Heart left ventricle (tissue), 16 donors: ENCODE measurements around the gene SPOCK1. TPM values are rescaled to one million over a fixed set of nuclear protein-coding genes. Genes with fewer than 3 reads are reported as not detected.

ENCODE experiments used
- ATAC-seq, 4 donors: fragments of 200-7000 bp; cut with Tn5 transposase; one replicate each; pipeline ENCODE4 v1.9.1; 2020 to 2022; ENCODE audit warnings: moderate library complexity in 4 of 4, mild to moderate bottlenecking in 3 of 4, moderate number of reproducible peaks in 1 of 4
- DNase-seq, 5 donors: peaks; one replicate each; pipeline ENCODE4 v3.0.0-alpha.2; 2020
- H3K27ac ChIP-seq, 12 donors: fragments of 200-600 bp; sonication (generic) in 4 of 12; one replicate each; pipeline versions ENCODE4 v1.5.0 to v1.8.0; 2016 to 2022; ENCODE audit warnings: mild to moderate bottlenecking in 2 of 12
- H3K27me3 ChIP-seq, 9 donors: fragments of 200-600 bp; sonication (generic) in 2 of 9; one replicate each; pipeline versions ENCODE4 v1.5.1 to v1.8.0; 2016 to 2022; ENCODE audit warnings: mild to moderate bottlenecking in 3 of 9
- H3K36me3 ChIP-seq, 9 donors: fragments of 200-600 bp; sonication (generic) in 2 of 9; one replicate each; pipeline versions ENCODE4 v1.5.0 to v1.8.0; 2018 to 2022; ENCODE audit warnings: mild to moderate bottlenecking in 2 of 9
- H3K4me1 ChIP-seq, 12 donors: fragments of 200-600 bp; sonication (generic) in 4 of 12; one replicate each; pipeline versions ENCODE4 v1.5.0 to v1.8.0; 2016 to 2022; ENCODE audit warnings: mild to moderate bottlenecking in 3 of 12
- H3K4me3 ChIP-seq, 12 donors: fragments of 200-600 bp; sonication (generic) in 4 of 12; one replicate each; pipeline versions ENCODE4 v1.5.0 to v1.8.0; 2017 to 2022; ENCODE audit warnings: mild to moderate bottlenecking in 9 of 12, moderate library complexity in 4 of 12
- H3K9me3 ChIP-seq, 12 donors: fragments of 200-600 bp; sonication (generic) in 4 of 12; one replicate each; pipeline versions ENCODE4 v1.5.0 to v1.8.0; 2016 to 2022; ENCODE audit warnings: mild to moderate bottlenecking in 1 of 12
- CTCF ChIP-seq, 12 donors: fragments of 200-600 bp; sonication (generic) in 4 of 12; IDR thresholded peaks; one replicate each; pipeline versions ENCODE4 v1.5.0 to v1.8.0; 2018 to 2022; ENCODE audit warnings: antibody characterized with exemption in 12 of 12, mild to moderate bottlenecking in 5 of 12
- POLR2A ChIP-seq, 2 donors: fragments of 450-650 bp; IDR thresholded peaks; one replicate each; pipeline ENCODE4 v1.6.1; 2017; ENCODE audit warnings: antibody characterized with exemption in 2 of 2, mild to moderate bottlenecking in 2 of 2, moderate library complexity in 2 of 2
- WGBS, 4 donors: extraction: QIAGEN DNeasy Blood & Tissue Kit in 2 of 4; methylation state at CpG; one replicate each; pipeline versions ENCODE4 v1.1.5 to v1.1.7; 2013 to 2018; 5-methylcytosine and 5-hydroxymethylcytosine counted together
- intact Hi-C, 10 donors: fragments of 100-400 bp; cut with DNase I; formaldehyde crosslinking; loops; one replicate each; pipeline versions ENCODE4 v1.11.1 to v1.14.2; 2022
- polyA plus RNA-seq, 2 donors: library from polyadenylated mRNA; stranded (reverse); fragments of 200-250 nt; gene quantifications; one replicate each; pipeline ENCODE4 v1.2.3, GENCODE V29; 2013
- total RNA-seq, 9 donors: library from RNA; depleted of rRNA in 2 of 9; stranded (reverse); fragments of >200 nt in 2 of 9; fragmentation: NEBNext Ultra II Directional in 3 of 9; extraction: Animal tissue kit (Norgen Biotek cat#: 25700) in 3 of 9; gene quantifications; one replicate each; pipeline versions ENCODE4 v1.1.0 to v1.2.4, GENCODE V29; 2016 to 2023
- donor health status: ischemic (EF 13 %, LVEDD 7.1; RV severe dilation, severe dysfunction).
- donor health status: healthy with polysubstance abuse.
- donor health status: DM: no; HTN: yes; CAD: no.
- donor health status: DM: no; HTN: no; CAD: no.
- donor health status: ischemic (EF 25% LVEDD 6.9; RV normal size, moderate dysfunction).
- donor health status: ischemic (EF 25% LVEDD 5.7; RV mildly dilated, moderate dysfunction).
- donor health status: healthy.
- donor health status: DM: yes; HTN: yes; CAD: no.
- donor health status: ischemic (EF 35%, LVEDD 5.7; RV mildly dilated, moderate dysfunction).
- donor health status: nonischemic (EF 11% LVEDD 7.7; RV severe dilation, severe dysfunction).
- donor health status: DM: yes; HTN: yes; CAD: no.
- donor health status: PGD.
- donor health status: ischemic (EF 29% LVEDD 5.4; RV normal size, mild dysfunction).
- donor health status: nonischemic (EF 23%, LVEDD 6.1; RV moderate dilation, normal function).

Gene SPOCK1
- total and polyA plus RNA-seq, 11 donors = 7.8 to 51.2 (median 19.9) TPM

DNA sequence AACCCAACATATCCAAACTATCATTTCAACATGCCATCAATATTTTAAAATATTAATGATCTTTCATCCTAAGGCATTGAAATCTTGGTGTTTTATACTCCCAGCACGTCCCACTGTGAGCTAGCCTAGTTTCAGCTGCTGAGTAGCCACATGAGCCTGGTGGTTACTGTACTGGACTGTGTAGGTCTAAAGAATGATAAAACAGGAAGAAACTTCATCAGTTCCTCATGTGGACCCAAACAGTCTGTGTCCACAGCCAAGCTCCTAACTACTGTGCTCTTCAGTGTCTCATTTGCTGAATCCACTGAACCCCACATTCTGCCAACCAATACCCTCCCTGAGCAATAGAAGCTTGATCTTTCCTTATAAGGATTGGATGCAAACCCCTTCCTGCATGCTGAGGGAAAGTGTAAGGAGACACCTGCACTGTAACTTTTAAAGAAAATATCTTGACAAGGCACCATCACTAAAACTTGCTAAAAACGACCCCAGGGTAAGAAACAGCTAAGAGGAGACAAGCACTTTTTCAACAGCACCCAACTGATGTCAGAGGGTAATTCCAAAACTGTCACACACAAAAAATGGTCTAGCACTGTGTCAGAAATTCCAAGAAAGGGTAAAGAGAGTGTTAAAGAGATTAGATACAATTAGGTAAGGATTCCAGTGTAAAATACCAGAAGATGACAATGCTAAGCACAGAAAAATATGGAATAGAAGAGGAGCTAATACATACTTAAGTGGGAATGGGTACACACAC is 126.9 kb downstream of the SPOCK1 start:
- Histone ChIP-seq H3K4me1 (peaks cover 0 to 8% (median 0%) of the 10 kb centered on the region in 12 donors), H3K27me3 (peaks cover 0 to 3% (median 0%) of the 10 kb centered on the region in 9 donors), H3K36me3 (no peaks in the 10 kb centered on the region), H3K4me3 (no peak overlapping the region), H3K27ac (no peak overlapping the region), H3K9me3 (no peaks in the 10 kb centered on the region)
- WGBS, 4 donors = 66 to 83% (median 76%) methylated on average over 2 of the region's 2 CpGs
- TF ChIP-seq CTCF (IDR thresholded peaks at IDR 0.05) = no peak
- TF ChIP-seq POLR2A (IDR thresholded peaks at IDR 0.05) = no peak
- ATAC-seq (no peak), DNase-seq (no peak)
- intact Hi-C loops = no loop called here

DNA sequence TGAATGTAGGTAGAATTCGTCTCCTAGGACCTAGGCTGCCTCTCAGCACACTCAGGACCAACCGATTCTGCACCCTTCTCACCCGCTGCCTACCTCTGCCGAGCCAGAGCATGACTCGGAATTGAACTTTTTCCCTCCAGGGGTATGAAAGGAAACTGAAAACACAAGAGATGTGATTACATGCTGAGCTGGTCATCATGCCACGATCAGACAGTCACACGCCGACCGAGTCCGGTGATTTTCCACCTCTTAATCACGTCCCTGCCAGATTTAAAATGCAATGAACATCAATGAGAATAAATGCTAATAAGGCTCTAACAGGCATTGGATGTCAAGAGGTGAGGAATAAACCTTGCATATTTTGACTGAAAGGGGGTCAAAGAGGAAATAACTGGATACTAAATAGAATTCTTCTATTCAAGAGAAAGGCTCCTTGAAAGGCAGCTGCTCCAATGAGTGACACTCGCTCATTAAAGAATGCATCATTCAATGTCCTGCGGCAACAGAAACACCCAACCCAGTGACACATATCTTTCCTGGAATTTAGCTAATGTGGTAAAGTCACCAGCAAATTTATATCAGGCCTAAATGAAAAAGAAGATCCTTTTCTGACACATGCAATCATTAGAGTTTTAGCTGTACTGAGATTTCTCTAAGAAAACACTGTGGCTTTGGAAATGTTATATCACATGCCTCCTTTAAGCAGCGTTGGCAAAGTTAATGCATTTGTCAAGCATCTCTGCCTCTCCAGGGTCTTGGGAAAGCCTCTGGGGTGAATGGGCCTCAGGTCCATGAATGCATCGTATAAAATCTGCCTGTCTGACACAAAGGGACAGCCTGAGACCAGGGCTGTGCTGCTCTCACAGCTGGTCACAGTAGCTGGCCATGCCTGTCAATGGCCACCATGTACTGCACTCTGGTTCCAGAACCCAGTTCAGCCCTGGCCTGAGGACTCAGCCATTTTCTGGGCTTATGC is 128.7 kb downstream of the SPOCK1 start:
- H3K9me3 ChIP-seq = no peaks in the 10 kb centered on the region
- H3K27ac ChIP-seq = no peak overlapping the region
- peaks cover 0 to 3% (median 0%) of the 10 kb centered on the region in 9 donors for H3K27me3 ChIP-seq
- H3K36me3 ChIP-seq = no peaks in the 10 kb centered on the region
- no peak for ATAC-seq
- H3K4me3 ChIP-seq = no peak overlapping the region
- 85 to 92% (median 90%) methylated on average over 15 of the region's 15 CpGs for WGBS, 4 donors
- TF ChIP-seq CTCF (IDR thresholded peaks at IDR 0.05) (no peak), POLR2A (IDR thresholded peaks at IDR 0.05) (no peak)
- DNase-seq = no peak
- intact Hi-C loops = no loop called here
- no peaks in the 10 kb centered on the region for H3K4me1 ChIP-seq

DNA sequence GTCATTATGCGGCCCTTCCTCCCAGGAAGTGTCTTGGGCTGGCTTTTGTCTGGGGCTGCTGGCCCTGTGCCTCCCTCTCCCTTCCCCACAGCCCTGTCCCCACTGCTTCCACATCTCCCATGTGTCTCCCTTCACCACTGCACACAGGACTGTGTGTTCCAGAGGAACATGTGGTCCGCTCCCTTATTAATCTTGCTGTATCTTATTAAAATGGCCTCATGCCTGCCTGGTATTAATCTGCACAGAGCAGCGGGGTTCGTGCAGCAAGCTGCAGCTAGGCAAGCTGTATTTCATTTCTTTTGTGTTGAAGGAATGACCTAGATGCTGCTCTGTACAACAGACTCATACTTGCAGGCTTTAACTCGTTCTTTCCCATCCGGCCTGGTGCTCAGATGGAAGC is 130.5 kb downstream of the SPOCK1 start:
- 81 to 91% (median 89%) methylated on average over 6 of the region's 6 CpGs for WGBS, 4 donors
- no peaks in the 10 kb centered on the region for H3K9me3 ChIP-seq
- no peaks in the 10 kb centered on the region for H3K36me3 ChIP-seq
- H3K4me1 ChIP-seq = no peaks in the 10 kb centered on the region
- ATAC-seq (no peak), DNase-seq (no peak)
- no peak overlapping the region for H3K27ac ChIP-seq
- H3K4me3 ChIP-seq = no peak overlapping the region
- intact Hi-C loops = no loop called here
- TF ChIP-seq CTCF (IDR thresholded peaks at IDR 0.05) (no peak), POLR2A (IDR thresholded peaks at IDR 0.05) (no peak)
- H3K27me3 ChIP-seq = peaks cover 0 to 3% (median 0%) of the 10 kb centered on the region in 9 donors

DNA sequence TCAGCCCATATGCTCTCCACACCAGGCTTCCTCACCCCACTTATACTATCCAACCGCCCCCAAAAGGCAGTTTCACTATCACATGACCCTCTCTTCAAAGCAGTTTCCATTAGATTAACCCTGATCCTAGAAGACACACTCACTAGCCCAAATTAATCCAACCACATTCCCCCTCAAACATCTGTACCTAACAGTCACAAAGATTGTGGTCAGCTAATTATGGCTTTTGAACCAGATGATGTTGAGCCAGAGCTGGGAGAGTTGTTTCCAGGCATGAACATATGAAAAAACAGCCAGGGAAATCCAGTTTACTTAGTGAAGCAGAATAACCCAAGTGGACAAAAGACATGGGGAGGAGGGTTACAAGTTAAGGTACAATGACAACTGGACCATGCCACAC is 131.2 kb downstream of the SPOCK1 start:
- Histone ChIP-seq H3K27me3 (peaks cover 0 to 3% (median 0%) of the 10 kb centered on the region in 9 donors), H3K36me3 (no peaks in the 10 kb centered on the region), H3K4me3 (no peak overlapping the region), H3K4me1 (no peaks in the 10 kb centered on the region), H3K9me3 (no peaks in the 10 kb centered on the region), H3K27ac (no peak overlapping the region)
- no peak for TF ChIP-seq CTCF (IDR thresholded peaks at IDR 0.05)
- no peak for TF ChIP-seq POLR2A (IDR thresholded peaks at IDR 0.05)
- 87 to 100% (median 92%) methylated on average over 1 of the region's 1 CpG for WGBS, 4 donors
- intact Hi-C loops = no loop called here
- ATAC-seq (no peak), DNase-seq (no peak)
